GM18507 (cell line): ENCODE measurements around the gene SIM2.

ENCODE experiments used
- DNase-seq: peaks from one replicate; pipeline ENCODE4 v3.0.0; 2011; ENCODE audit warnings: low read depth; ENCODE audit not compliant: insufficient read length; ENCODE audit errors: extremely low spot score
- FAIRE-seq: peaks from 2 replicates; lab custom pipeline; 2011; peaks lifted over from hg19 to GRCh38; lab: Jason Lieb, UNC

Gene SIM2

DNA sequence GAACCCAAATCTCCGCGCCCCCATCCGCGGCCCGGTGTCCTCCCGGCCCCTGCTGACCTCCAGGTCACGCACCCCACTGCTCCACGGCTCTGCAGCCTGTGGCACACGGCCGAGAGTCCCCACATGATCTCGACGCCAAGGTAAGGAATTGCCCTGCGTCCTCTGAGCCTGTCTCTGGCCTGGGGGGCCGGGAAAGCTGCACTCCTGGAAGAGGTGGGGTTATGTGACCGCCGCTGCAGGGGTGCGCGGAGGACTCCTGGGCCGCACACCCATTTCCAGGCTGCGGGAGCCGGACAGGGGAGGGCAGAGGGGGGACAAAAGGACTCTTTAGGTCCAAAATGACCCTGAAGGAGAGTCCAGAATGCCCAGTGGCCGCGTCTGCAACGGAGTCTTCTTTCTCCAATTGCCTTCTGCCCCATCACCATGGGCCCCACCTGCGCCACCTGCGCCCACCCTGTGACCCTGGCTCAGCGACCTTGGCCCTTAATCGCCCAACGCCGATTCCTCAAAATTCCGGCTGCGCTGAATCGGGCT is 997 bp upstream of the SIM2 start:
- DNase-seq (no peak), FAIRE-seq (no peak)

GRCh38 chr21:36698385-36698980 is 432 bp upstream of the SIM2 start:
- FAIRE-seq (no peak), DNase-seq (no peak)

- no peak for DNase-seq
- FAIRE-seq: no peak
Observed at GRCh38 chr21:36699546-36700294, 805 bp downstream of the SIM2 start.

DNA sequence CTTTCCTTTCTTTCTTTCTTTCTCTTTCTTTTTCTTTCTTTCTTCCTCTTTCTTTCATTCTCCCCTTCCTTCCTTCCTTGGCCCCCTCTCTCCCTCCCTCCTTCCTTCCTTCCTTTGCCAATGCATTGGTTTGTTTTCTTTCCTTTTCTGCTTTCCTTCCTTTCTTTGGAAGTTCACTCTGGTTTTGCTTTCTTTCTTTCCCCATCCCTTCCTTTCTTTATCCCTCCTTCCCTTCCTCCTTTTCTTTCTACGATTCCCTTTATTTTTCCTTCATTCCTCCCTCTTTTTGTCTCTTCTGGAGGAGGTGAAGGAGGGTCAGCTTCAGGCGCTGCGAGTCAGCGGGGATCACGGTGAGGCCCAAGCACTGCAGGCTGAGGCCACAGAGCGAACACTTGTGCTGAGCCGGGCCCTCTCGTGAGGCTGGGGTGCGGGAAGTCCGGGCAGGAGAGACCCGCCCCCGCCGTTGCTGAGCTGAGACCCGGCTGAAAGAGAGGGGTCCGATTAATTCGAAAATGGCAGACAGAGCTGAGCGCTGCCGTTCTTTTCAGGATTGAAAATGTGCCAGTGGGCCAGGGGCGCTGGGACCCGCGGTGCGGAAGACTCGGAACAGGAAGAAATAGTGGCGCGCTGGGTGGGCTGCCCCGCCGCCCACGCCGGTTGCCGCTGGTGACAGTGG is 1.5 kb downstream of the SIM2 start:
- FAIRE-seq: no peak
- DNase-seq: no peak

DNA sequence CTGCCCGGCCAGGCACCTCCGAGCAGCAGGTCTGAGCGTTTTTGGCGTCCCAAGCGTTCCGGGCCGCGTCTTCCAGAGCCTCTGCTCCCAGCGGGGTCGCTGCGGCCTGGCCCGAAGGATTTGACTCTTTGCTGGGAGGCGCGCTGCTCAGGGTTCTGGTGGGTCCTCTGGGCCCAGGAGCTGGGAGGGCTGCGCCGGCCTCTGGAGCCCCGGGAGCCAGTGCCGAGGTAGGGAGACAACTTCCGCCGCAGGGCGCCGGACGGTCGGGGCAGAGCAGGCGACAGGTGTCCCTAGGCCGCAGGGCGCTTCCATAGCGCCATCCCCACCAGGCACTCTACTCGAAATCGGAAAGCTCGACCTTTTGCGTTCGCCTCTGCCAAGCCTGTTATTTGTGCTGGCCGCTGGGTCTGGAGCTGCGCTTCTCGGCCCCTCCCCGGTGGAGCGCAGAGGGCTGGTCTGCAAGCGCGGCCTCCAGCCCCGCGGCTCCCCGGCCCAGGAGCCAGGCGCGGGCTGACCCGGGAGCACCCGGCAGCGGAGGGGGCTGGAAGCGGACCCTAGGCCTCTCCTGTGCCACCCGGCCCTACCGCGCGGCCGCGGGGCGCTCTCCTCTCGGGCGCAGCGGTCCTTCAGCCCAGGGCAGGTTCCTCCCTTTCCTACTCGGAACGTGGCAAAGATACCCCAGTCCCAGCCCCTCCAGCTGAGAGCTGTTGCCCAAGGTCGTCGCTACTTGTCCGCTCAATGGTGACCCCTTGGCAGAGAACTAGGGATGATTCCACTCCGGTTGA is 2.2 kb downstream of the SIM2 start:
- FAIRE-seq (no peak), DNase-seq (no peak)

DNA sequence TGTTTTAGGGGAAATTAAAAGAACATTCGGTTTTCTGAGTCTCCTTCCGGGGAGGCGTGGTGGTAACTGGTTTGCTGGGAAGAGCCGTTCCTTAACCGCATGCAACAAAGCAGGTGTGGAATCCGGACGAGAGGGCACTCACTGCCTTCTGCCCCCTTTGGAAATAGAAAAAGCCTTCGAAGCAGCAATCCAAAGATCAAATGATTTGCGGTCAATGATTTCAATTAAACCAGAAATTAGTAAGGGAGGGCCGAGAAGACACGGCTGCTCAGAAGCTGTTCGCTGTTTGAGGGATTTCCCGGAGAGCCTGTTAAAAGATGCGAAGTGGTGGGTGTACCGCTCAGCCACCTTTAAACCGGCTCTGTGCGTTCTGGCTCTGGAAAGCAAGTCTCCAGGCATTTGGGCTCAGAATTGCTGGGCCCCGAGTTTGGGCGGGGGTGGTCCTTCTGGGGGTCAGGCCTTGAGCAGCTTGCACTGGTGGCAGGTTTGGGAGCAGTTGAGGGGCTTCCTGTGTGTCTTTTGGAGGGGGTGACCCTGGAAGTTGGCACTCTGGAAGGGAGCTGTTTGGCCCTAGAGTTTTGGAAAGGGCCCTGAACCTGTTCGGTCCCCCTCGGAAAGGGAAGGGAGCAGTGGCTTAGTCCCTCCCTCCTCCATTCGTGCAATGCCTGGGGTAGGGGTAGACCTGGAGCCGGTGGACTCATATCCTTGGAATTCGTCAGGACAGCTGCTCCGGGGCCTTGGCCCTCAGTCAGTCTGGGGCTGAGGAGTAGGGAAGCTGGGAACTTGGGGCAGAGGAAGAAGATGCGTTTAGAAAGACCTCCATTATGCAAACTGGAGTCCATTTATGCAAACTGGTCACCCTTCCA is 3.1 kb downstream of the SIM2 start:
- FAIRE-seq: no peak
- no peak for DNase-seq

GRCh38 chr21:36702622-36702968 is 3.7 kb downstream of the SIM2 start:
- no peak for FAIRE-seq
- DNase-seq: no peak

- DNase-seq: no peak
- no peak for FAIRE-seq
Observed at GRCh38 chr21:36703123-36703522, 4.2 kb downstream of the SIM2 start.

DNA sequence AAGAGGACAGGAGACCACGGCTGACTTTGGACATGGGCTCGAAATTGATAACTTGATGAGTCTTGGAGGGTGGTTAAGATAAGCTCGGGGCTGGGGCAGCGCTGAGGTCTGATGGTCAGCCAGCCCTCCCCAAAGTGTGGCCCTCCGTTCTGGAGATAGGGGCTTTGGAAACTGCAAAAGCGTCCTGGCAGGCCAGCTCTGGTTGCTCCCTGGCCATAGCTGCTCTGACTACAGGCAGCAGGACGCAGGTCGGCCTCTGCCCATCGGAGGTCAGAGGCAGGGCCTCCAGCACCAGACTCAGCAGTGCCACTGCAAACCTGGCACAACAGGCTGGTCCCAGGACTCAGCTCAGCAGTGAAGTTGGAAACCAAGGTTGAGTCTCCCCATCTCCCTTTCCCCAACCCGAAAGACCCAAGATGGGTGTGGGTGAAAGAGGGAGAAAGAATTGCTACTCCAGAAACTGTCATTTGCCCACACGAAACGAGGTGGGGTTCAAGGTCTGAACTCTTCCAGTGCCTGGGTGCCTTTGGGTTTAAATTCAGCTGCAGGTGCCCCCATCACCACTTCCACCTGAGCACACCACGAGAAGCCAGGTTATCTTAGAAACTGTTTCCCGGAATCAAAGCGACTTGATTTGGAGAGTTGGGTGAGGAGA is 4.8 kb downstream of the SIM2 start:
- no peak for FAIRE-seq
- no peak for DNase-seq

DNA sequence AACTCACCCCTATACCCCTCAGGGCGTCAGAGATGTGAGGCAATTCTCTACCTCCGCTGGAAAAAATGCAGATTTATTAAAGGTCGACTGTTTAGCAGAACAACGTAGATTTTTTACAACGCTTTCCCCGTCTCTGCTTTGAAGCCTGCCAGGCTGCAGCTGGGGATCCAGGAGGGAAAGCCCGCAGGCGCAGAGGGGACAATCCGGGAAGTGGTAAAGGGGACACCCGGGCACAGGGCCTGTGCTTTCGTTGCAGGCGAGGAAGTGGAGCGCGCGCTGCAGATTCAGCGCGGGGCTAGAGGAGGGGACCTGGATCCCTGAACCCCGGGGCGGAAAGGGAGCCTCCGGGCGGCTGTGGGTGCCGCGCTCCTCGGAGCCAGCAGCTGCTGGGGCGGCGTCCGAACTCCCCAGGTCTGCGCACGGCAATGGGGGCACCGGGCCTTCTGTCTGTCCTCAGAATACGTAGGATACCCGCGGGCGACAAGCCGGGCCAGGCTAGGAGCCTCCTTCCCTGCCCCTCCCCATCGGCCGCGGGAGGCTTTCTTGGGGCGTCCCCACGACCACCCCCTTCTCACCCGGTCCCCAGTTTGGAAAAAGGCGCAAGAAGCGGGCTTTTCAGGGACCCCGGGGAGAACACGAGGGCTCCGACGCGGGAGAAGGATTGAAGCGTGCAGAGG is 5.5 kb downstream of the SIM2 start:
- no peak for DNase-seq
- no peak for FAIRE-seq

DNA sequence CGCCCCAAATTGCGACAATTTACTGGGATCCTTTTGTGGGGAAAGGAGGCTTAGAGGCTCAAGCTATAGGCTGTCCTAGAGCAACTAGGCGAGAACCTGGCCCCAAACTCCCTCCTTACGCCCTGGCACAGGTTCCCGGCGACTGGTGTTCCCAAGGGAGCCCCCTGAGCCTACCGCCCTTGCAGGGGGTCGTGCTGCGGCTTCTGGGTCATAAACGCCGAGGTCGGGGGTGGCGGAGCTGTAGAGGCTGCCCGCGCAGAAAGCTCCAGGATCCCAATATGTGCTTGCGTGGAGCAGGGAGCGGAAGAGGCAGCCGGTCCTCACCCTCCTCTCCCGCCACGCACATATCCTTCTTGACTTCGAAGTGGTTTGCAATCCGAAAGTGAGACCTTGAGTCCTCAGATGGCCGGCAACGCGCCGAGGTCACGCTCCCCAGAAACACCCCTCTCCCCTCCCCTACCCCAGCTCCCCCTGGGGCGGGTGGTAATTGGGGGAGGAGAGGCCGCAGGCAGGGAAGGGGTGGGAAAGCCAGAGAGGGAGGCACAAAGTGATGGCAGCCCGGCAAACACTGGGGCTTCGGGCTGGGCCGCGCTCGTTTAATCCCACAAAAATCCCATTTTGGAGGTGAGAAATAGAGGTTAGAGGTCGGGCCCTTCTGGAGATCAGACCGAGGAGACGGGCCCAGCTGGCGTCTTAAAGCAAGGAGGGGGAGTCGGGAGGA is 6.2 kb downstream of the SIM2 start:
- FAIRE-seq (no peak), DNase-seq (no peak)

DNA sequence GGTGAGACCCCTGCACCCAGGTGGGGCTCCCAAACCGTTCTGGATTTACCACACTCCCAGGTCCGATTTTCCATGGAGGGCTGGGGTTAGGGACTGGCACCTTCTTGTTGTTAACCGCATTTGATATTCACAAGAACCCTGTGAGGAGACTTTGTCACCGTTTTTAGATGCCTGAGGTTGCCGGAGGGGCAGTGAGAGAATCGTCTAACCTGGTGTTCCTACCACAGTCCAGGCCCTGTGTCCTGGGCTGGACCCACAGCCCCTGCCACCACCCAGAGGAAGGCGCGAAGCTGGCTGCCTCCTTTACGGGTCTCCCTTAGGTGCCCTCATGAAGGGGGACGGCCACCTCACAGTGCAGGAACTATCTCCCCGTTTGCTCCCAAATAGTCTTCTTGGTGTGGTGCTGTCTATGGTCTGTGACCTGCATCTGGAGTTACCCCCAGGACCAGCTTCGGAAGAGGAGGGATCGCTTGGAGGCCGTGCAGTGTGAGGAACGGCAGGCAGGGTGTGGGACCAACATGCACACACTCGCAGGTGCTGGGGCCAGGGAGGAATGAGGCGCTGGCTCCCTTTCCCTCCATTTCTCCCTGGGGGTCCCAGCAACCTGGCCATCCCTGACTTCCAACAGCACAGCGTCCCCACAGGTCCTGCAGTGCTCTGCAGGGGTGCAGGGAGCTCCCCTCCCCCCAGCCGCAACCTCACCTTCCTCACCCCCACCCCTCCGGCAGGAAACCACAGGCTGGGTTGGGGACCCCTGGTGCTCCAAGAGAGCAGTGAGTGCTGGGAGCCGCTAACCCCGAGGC is 7.0 kb downstream of the SIM2 start:
- FAIRE-seq (no peak), DNase-seq (no peak)

- DNase-seq: no peak
- FAIRE-seq: no peak
Observed at GRCh38 chr21:36706482-36706852, 7.6 kb downstream of the SIM2 start.

GRCh38 chr21:36706951-36707762 is 8.2 kb downstream of the SIM2 start:
- no peak for DNase-seq
- no peak for FAIRE-seq

DNA sequence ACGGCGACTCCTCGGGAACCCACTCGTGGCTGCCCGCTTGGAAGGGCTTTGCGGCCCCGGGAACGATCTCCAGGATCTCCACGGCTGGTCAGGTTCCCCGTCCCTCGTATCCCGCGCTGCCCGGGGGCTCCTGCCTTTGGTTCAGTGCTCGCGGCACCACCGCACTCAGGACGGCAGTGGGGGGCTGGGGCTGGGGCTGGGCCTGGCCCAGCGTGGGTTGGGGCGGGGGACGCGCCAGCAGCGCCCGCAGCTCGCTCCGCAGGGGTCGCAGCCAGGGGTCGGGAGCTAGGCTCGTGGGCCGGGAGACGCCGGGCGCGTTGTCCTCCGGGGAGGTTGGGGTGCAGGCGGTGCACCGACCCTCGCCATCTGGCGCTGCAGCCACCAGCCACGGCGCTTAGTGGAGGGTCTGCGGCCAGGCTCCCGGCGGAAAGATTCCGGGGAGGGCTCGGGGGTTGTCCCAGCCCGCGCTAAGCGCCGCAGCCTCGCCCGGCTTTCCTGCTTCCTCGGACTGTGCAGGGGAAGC is 8.9 kb downstream of the SIM2 start:
- FAIRE-seq (no peak), DNase-seq (no peak)
